HG03103 (cell line): ENCODE measurements around the gene SLC12A7.

Experiments
- ATAC-seq: cut with Tn5 transposase; IDR thresholded peaks from one replicate; pipeline ENCODE4 v1.9.1; 2021; ENCODE audit warnings: low read depth; ENCODE audit not compliant: unreplicated experiment

The SLC12A7 gene

GRCh38 chr5:1112596-1113331 lies 901 bp upstream of the SLC12A7 start:
- ATAC-seq: no peak

GRCh38 chr5:1111241-1111726 lies 579 bp downstream of the SLC12A7 start:
- no peak for ATAC-seq

GRCh38 chr5:1110307-1111240 lies 1.3 kb downstream of the SLC12A7 start:
- no peak for ATAC-seq

GRCh38 chr5:1109542-1110306 lies 2.1 kb downstream of the SLC12A7 start:
- ATAC-seq: no peak

GRCh38 chr5:1108865-1109174 lies 3.0 kb downstream of the SLC12A7 start:
- ATAC-seq: no peak

- ATAC-seq: no peak
These were observed 3.6 kb downstream of the SLC12A7 start for GRCh38 chr5:1108023-1108864.

GRCh38 chr5:1107167-1108022 lies 4.5 kb downstream of the SLC12A7 start:
- ATAC-seq: no peak

- ATAC-seq: no peak
These were observed 5.3 kb downstream of the SLC12A7 start for GRCh38 chr5:1106385-1107166.

- no peak for ATAC-seq
These were observed 6.3 kb downstream of the SLC12A7 start for GRCh38 chr5:1105350-1106265.

- ATAC-seq: no peak
These were observed 7.4 kb downstream of the SLC12A7 start for GRCh38 chr5:1104327-1105006.

GRCh38 chr5:1103505-1104326 lies 8.1 kb downstream of the SLC12A7 start:
- no peak for ATAC-seq

- ATAC-seq: no peak
These were observed 8.8 kb downstream of the SLC12A7 start for GRCh38 chr5:1103093-1103492.

- no peak for ATAC-seq
These were observed 9.7 kb downstream of the SLC12A7 start for GRCh38 chr5:1101961-1102713.

- ATAC-seq: no peak
These were observed 10.9 kb downstream of the SLC12A7 start for GRCh38 chr5:1100664-1101574.
